ENCODE data around the gene OSBPL9.
"Not testable (repeated sequence)": the region's sequence is repeated elsewhere in the genome, so short reads cannot be mapped to it uniquely, and the experiment has no call there.

Gene OSBPL9

GRCh38 chr1:51636764-51637522 is 20.1 kb downstream of the OSBPL9 start:
- DNase-seq (ENCODE audit: low read depth), result peak; percentile 73

GRCh38 chr1:51638350-51638749 is 21.5 kb downstream of the OSBPL9 start:
- DNase-seq (ENCODE audit: low read depth), result no peak

- DNase-seq (ENCODE audit: low read depth), result no peak
Measured at GRCh38 chr1:51639694-51640093, 22.8 kb downstream of the OSBPL9 start.

GRCh38 chr1:51641096-51641495 is 24.2 kb downstream of the OSBPL9 start:
- no peak for DNase-seq (ENCODE audit: low read depth)

- DNase-seq (ENCODE audit: low read depth), result peak; percentile 93
Measured at GRCh38 chr1:51642739-51643142, 25.8 kb downstream of the OSBPL9 start.

GRCh38 chr1:51643362-51643761 is 26.5 kb downstream of the OSBPL9 start:
- DNase-seq (ENCODE audit: low read depth), result no peak

GRCh38 chr1:51644020-51644419 is 27.1 kb downstream of the OSBPL9 start:
- DNase-seq (ENCODE audit: low read depth), result no peak

- DNase-seq (ENCODE audit: low read depth), result peak; percentile 64
Measured at GRCh38 chr1:51644533-51645197, 27.8 kb downstream of the OSBPL9 start.

GRCh38 chr1:51646592-51646991 is 29.7 kb downstream of the OSBPL9 start:
- DNase-seq (ENCODE audit: low read depth), result not testable (repeated sequence)

- peak; percentile 38 for DNase-seq (ENCODE audit: low read depth)
Measured at GRCh38 chr1:51648180-51649109, 31.6 kb downstream of the OSBPL9 start.

- DNase-seq (ENCODE audit: low read depth), result no peak
Measured at GRCh38 chr1:51649593-51650091, 32.8 kb downstream of the OSBPL9 start.

- no peak for DNase-seq (ENCODE audit: low read depth)
Measured at GRCh38 chr1:51650198-51650597, 33.3 kb downstream of the OSBPL9 start.

- no peak for DNase-seq (ENCODE audit: low read depth)
Measured at GRCh38 chr1:51651552-51651942, 34.7 kb downstream of the OSBPL9 start.

- no peak for DNase-seq (ENCODE audit: low read depth)
Measured at GRCh38 chr1:51652599-51652998, 35.7 kb downstream of the OSBPL9 start.

- DNase-seq (ENCODE audit: low read depth), result no peak
Measured at GRCh38 chr1:51653127-51653526, 36.2 kb downstream of the OSBPL9 start.

GRCh38 chr1:51654000-51654399 is 37.1 kb downstream of the OSBPL9 start:
- DNase-seq (ENCODE audit: low read depth), result no peak

- DNase-seq (ENCODE audit: low read depth), result no peak
Measured at GRCh38 chr1:51656374-51656773, 39.5 kb downstream of the OSBPL9 start.

GRCh38 chr1:51660580-51660979 is 43.7 kb downstream of the OSBPL9 start:
- no peak for DNase-seq (ENCODE audit: low read depth)

- peak; percentile 88 for DNase-seq (ENCODE audit: low read depth)
Measured at GRCh38 chr1:51661081-51661518, 44.2 kb downstream of the OSBPL9 start.

- DNase-seq (ENCODE audit: low read depth), result no peak
Measured at GRCh38 chr1:51663105-51663504, 46.2 kb downstream of the OSBPL9 start.

- DNase-seq (ENCODE audit: low read depth), result no peak
Measured at GRCh38 chr1:51663721-51664120, 46.8 kb downstream of the OSBPL9 start.
